GM21423 (cell line): ENCODE measurements around the gene BABAM2.

ENCODE experiments used
- ATAC-seq: cut with Tn5 transposase; IDR thresholded peaks from one replicate; pipeline ENCODE4 v1.9.1; 2021; ENCODE audit warnings: mild to moderate bottlenecking, moderate library complexity; ENCODE audit not compliant: unreplicated experiment

Gene BABAM2

GRCh38 chr2:28294451-28294850 lies 403.9 kb downstream of the BABAM2 start:
- no peak for ATAC-seq

GRCh38 chr2:28296243-28296642 lies 405.7 kb downstream of the BABAM2 start:
- ATAC-seq = no peak

DNA sequence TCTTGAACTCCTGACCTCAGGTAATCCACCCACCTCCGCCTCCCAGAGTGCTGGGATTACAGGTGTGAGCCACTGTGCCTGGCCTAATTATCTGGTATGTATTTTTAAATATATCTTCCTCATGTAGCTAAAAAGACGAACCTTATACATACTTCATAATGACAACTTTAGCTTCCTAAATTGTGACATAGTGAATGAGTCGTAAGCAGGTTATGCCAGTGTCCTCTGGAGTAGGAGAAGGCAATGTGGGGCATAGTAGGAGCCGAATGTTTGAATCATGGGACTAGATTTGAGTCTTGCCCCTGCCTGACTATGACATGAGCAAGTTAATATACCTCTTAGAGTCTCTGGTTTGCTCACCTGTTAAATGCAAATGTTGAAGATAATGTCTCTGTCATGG lies 406.4 kb downstream of the BABAM2 start:
- no peak for ATAC-seq

DNA sequence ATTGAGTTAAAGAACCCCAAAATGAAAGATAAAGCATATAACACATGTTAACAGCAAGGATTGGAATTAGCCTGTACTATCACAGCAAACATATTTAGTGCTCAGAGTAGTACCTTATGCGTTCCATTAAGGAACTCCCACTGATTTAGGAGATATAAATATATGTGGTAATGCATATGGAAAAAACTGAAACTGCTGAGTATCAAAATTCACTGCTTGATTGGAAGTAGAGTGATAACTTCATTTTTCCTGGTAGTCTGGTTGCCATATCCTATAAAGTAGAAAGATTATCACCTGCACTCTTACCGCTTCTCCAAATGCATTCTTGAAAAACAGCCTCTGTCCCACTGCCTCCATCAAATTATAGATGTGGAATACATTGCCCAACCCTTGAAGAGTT lies 407.0 kb downstream of the BABAM2 start:
- no peak for ATAC-seq

- no peak for ATAC-seq
Observed at GRCh38 chr2:28298406-28298805, 407.9 kb downstream of the BABAM2 start.

DNA sequence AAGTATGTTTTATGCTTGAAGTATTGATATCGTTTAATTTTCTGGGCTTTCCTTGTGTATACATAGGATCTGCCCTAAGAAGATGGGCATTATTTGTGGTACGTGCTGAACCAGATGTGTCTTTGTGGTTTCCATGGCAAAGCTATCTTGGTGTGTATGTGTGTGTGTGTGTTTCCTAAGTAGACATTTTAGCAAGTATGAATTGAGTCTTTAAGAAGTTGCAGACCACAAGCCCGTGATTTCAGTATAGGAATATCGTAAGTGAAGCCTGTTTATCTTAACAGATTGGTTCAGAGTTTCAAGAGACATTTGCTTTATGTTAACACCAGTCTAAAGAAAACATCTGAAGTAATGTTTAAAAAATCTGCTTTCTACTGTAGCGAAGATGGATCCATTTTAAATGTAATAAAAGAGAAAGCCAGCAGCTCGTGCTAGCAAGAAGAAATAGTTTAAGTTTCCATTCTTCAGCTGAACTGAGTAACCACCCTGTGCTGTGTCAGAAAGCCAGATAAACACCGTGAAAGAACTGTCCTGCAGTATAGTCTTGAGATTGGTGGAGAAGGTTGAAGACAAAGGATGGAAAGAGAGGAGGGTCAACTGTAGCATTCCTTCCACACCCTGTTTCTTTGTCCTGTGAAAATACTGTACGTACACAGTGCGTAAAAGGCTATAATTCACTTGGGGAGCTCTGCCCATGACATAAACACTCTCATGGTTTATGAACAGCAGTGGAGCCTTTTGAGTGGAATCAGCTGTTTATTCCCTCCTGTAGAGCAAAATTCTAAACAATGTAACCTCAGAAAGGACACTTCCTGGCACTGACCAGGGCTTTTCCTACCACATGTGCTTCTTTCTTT lies 410.2 kb downstream of the BABAM2 start:
- no peak for ATAC-seq

GRCh38 chr2:28305202-28305601 lies 414.7 kb downstream of the BABAM2 start:
- no peak for ATAC-seq

DNA sequence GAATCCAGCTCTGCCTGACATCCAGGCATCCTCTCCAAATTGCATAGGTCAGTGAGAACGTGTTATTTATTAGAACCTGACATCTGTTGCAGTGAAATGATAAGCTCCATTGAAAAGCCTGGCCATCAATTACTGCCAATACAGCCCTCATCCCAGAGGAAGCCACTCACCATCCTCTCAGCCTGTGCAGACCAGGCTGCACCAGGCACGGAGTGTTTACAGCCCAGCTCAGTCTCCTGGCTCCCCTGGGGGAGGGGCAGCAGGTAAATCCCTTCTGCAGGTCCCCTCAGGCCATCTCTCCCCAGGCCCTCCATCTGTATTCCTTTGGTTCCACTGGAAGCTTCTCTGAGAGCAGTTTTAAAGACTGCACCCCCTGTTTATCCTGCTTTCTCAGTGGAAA lies 419.6 kb downstream of the BABAM2 start:
- no peak for ATAC-seq

GRCh38 chr2:28311660-28312249 lies 421.2 kb downstream of the BABAM2 start:
- ATAC-seq = no peak

- no peak for ATAC-seq
Observed at GRCh38 chr2:28312307-28313219, 422.0 kb downstream of the BABAM2 start.

DNA sequence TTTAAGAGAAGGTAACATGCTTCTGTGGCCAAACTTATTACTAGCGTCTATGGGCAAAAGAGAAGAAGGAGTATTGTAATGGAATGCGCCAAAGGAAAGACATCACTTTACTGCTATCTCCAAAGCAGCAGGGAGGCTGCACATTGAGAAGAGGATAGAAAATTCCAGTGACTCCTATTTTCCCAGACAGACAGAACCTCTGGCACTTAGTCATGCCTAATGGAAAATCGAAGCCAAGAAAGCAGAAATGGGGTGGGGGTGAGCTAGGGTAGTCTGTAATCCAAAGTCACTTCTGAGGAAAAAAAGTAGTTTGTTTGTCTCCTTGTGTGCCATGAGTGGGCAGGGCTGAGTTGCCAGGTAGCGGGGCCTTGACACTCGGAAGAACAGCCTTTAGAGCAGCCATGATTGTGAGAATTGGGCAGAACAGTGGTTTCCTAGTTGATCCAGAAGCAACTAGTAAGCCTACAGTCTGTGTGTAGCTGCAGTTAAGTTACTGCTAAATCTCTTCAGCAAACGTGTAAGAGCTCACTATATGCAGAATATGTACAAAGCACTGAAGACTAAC lies 422.8 kb downstream of the BABAM2 start:
- no peak for ATAC-seq

DNA sequence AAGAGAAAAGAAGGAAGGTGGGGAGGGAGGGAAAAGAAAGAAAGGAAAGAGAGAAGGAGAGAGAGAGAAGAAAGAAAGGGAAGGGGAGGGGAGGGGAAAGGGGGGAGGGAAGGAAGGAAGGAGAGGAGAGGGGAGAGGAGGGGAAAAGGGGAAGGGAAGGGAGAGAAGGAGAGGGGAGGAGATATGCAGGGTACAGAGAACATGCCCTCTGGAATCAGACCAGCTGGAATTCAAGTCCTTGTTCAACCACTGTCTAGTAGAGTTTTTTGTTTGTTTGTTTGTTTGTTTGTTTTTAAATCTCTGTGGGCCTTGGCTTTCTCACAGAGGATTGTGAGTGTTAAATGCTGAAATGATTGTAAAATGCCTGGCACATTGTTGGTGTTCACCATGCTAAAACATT lies 424.4 kb downstream of the BABAM2 start:
- no peak for ATAC-seq

- no peak for ATAC-seq
Observed at GRCh38 chr2:28316546-28317335, 426.2 kb downstream of the BABAM2 start.

- no peak for ATAC-seq
Observed at GRCh38 chr2:28317390-28317789, 426.9 kb downstream of the BABAM2 start.

DNA sequence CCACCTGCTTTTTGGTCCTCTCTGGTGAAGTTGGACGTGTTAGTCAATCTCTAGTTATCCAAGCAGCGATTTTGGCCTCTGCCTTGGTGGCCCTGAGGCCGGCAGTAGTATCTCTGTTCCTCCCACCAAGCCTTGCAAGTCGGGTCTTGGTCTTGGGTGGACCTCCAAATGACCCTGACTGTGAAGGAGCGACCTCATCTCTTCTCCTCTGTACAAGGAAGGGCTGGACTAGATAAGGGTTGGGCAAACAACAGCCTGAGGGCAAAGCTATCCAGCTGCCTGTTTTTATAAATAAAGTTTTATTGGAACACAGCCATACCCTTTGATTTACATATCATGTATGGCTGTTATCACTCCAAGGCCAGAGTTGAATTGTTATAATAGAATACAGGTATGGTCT lies 427.5 kb downstream of the BABAM2 start:
- no peak for ATAC-seq

DNA sequence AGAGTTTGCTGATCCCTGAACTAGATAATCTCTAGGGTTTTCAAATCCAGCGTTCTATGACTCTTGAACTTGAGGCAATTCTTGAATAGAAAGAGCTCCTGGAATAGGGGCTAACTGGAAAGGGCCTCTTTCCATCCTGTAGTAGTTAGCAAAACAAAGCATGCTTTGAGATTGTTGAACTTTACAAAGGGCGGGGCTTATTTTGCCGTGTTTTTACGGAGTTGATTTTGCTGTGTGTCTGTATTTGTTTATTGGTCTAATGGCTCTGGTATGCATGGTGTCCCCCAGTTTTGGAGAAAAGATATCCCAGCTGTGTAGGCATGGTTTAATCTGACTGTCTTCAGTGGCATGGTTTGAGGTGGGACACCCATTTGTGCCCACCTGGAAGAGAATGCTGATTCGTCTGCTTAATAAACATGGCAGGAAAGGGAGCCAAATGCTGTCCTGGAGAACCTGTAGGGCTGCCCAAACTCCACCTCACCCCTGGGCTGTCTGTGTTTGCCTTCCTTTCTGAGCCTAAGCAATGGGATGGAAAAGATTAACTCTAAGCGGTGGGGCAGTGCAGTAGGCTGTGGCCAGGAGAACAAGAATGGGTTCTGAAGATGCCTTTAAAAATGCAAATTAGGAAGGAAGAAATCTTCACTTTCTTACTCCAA lies 428.1 kb downstream of the BABAM2 start:
- no peak for ATAC-seq

- ATAC-seq = no peak
Observed at GRCh38 chr2:28319118-28320008, 428.8 kb downstream of the BABAM2 start.

GRCh38 chr2:28320009-28320365 lies 429.5 kb downstream of the BABAM2 start:
- ATAC-seq = no peak

GRCh38 chr2:28320371-28320770 lies 429.8 kb downstream of the BABAM2 start:
- ATAC-seq = no peak
